CD4-positive, alpha-beta T cell treated with Interleukin-21 for 1 hour (primary cell): Measurements from ENCODE around the gene TRIM56.

Experiments
- DNase-seq: peaks from one replicate; pipeline ENCODE4 v3.0.0-alpha.2; 2020

The TRIM56 gene

GRCh38 chr7:101133621-101134398 is 48.5 kb downstream of the TRIM56 start:
- DNase-seq, result no peak

GRCh38 chr7:101134399-101134980 is 49.2 kb downstream of the TRIM56 start:
- no peak for DNase-seq

GRCh38 chr7:101137651-101138212 is 52.5 kb downstream of the TRIM56 start:
- DNase-seq, result no peak

- peak; percentile 81 for DNase-seq
Measured at GRCh38 chr7:101138213-101138870, 53.1 kb downstream of the TRIM56 start.

GRCh38 chr7:101140339-101140699 is 55.0 kb downstream of the TRIM56 start:
- DNase-seq, result no peak

- DNase-seq, result no peak
Measured at GRCh38 chr7:101140746-101141382, 55.6 kb downstream of the TRIM56 start.
